ENCODE measurements around the gene COL5A1.

DNA sequence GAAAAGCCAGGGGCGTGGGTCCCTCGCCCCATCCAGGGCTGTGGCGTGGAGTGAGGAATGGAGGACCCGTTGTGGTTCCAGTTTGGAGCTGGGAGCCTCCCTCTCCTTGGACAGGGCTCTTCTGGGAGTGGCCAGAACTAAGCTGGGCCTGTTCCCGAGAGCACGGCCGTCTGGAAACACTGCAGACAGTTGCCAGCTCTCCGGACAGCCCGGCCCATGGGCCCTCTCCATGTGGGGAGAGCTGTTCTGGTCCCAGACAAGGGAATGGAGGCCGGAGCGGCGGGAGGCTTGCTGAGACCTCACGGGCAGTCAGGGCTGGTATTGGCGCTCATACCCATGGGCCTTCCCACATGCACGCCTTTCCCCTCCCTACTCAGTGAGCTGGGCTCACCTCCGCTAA lies 193.8 kb downstream of the COL5A1 start:
- TF ChIP-seq, protein P1, sequence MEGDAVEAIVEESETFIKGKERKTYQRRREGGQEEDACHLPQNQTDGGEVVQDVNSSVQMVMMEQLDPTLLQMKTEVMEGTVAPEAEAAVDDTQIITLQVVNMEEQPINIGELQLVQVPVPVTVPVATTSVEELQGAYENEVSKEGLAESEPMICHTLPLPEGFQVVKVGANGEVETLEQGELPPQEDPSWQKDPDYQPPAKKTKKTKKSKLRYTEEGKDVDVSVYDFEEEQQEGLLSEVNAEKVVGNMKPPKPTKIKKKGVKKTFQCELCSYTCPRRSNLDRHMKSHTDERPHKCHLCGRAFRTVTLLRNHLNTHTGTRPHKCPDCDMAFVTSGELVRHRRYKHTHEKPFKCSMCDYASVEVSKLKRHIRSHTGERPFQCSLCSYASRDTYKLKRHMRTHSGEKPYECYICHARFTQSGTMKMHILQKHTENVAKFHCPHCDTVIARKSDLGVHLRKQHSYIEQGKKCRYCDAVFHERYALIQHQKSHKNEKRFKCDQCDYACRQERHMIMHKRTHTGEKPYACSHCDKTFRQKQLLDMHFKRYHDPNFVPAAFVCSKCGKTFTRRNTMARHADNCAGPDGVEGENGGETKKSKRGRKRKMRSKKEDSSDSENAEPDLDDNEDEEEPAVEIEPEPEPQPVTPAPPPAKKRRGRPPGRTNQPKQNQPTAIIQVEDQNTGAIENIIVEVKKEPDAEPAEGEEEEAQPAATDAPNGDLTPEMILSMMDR (IDR thresholded peaks at IDR 0.05), result no peak
- TF ChIP-seq POLR2A (IDR thresholded peaks at IDR 0.05), result no peak

Measured in esophagus squamous epithelium (tissue), 4 donors.